ENCODE results near the gene OR2L13.

GRCh38 chr1:248094884-248095283, at the start of gene OR2L13:
- TF ChIP-seq SP1 (IDR thresholded peaks at IDR 0.05) (no peak), ELF4 (IDR thresholded peaks at IDR 0.05) (no peak), TARDBP (IDR thresholded peaks at IDR 0.05) (no peak), CTBP1 (IDR thresholded peaks at IDR 0.05; ENCODE audit: borderline replicate concordance) (no peak), ARNT (IDR thresholded peaks at IDR 0.05) (no peak), BHLHE40 (IDR thresholded peaks at IDR 0.05; ENCODE audit: borderline replicate concordance) (no peak)

Data from HEK293T (cell line).